RWPE1 (cell line): ENCODE data around the gene DROSHA.

ENCODE experiments used
- CTCF ChIA-PET: fragments of 350-600 bp; sonication (Branson Sonifier 250); formaldehyde crosslinking; extraction: SDS; loops from one replicate; lab custom pipeline; 2021; lab: Yijun Ruan, JAX
- POLR2A ChIA-PET: fragments of 400-600 bp; formaldehyde crosslinking; extraction: SDS; loops from one replicate; lab custom pipeline; 2020; ENCODE audit warnings: antibody characterized with exemption; ENCODE audit not compliant: low non-redundant PET; lab: Yijun Ruan, JAX
- DNase-seq: peaks from one replicate; pipeline ENCODE4 v3.0.0; 2012; ENCODE audit warnings: low spot score
- H3K27ac ChIP-seq: fragments of 450-650 bp; 2 replicates; pipeline ENCODE4 v1.5.1; 2017
- TF ChIP-seq, protein P1 (sequence below): fragments of 450-650 bp; conservative IDR thresholded peaks from 2 replicates; pipeline ENCODE4 v1.5.1; 2017; ENCODE audit warnings: low read depth, mild to moderate bottlenecking

DROSHA gene

GRCh38 chr5:31413030-31413812 lies 118.7 kb downstream of the DROSHA start:
- TF ChIP-seq, protein P1, sequence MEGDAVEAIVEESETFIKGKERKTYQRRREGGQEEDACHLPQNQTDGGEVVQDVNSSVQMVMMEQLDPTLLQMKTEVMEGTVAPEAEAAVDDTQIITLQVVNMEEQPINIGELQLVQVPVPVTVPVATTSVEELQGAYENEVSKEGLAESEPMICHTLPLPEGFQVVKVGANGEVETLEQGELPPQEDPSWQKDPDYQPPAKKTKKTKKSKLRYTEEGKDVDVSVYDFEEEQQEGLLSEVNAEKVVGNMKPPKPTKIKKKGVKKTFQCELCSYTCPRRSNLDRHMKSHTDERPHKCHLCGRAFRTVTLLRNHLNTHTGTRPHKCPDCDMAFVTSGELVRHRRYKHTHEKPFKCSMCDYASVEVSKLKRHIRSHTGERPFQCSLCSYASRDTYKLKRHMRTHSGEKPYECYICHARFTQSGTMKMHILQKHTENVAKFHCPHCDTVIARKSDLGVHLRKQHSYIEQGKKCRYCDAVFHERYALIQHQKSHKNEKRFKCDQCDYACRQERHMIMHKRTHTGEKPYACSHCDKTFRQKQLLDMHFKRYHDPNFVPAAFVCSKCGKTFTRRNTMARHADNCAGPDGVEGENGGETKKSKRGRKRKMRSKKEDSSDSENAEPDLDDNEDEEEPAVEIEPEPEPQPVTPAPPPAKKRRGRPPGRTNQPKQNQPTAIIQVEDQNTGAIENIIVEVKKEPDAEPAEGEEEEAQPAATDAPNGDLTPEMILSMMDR: no peak
- POLR2A ChIA-PET: no interaction called here
- CTCF ChIA-PET: interaction anchor here (0.9 kb wide), 1 partner anchor 122 kb away, joined by 3 read pairs; no protein-coding TSS in a partner anchor
- peak overlapping the region; percentile 68 for H3K27ac ChIP-seq
- DNase-seq: peak; percentile 29

- no peak for DNase-seq
- CTCF ChIA-PET: interaction anchor here (0.6 kb wide), 1 partner anchor 94 kb away, joined by 3 read pairs; no protein-coding TSS in a partner anchor
- H3K27ac ChIP-seq: no peak overlapping the region
- TF ChIP-seq, protein P1: no peak
- POLR2A ChIA-PET: no interaction called here
These were observed 119.6 kb downstream of the DROSHA start for GRCh38 chr5:31412324-31412723.

DNA sequence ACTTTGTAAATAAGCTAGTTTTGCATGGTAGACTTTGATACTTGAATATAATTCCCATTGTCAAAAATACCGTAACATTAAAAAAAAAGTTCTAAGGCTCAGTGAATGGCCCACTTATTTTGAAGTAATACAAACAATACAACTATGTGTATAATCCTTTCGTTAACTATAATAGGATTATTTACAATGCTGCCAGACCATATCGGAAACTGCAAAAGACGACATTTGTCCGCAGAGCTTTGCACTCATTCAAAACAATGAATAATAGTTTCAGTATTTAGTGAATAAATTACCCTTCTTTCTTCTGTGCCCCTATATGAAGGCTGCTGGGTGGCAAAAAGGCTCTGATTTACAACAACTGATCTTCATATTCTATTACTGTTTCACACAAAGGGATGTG lies 121.8 kb downstream of the DROSHA start:
- H3K27ac ChIP-seq: no peak overlapping the region
- no peak for DNase-seq
- ChIA-PET POLR2A (no interaction called here), CTCF (no interaction called here)
- TF ChIP-seq, protein P1: no peak

DNA sequence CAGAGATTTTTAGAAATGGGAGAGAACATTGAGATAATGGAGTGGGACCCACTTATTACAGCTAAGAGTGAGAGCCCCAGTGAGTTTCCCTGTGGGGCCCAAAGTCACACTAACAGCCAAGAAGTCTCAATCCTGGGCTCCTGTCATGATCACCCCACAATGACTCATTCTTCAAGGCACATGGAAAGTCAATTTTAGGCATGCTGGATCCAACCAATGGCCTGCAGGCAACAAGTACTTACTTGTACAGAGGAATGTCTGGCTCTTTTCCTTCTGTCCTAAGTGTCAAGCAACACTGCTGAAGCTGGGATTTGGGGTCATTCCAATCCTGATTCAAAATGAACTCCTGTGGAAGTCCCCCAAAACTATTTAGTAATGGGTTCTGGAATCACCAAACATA lies 123.1 kb downstream of the DROSHA start:
- TF ChIP-seq, protein P1: no peak
- POLR2A ChIA-PET: interaction anchor here (0.6 kb wide), 1 partner anchor 11 kb away, joined by 3 read pairs; no protein-coding TSS in a partner anchor
- CTCF ChIA-PET: interaction anchor here (0.8 kb wide), 1 partner anchor 117 kb away, joined by 3 read pairs; no protein-coding TSS in a partner anchor
- H3K27ac ChIP-seq: no peak overlapping the region; the same call in 1 of the 2 replicates
- peak; percentile 84 for DNase-seq

DNA sequence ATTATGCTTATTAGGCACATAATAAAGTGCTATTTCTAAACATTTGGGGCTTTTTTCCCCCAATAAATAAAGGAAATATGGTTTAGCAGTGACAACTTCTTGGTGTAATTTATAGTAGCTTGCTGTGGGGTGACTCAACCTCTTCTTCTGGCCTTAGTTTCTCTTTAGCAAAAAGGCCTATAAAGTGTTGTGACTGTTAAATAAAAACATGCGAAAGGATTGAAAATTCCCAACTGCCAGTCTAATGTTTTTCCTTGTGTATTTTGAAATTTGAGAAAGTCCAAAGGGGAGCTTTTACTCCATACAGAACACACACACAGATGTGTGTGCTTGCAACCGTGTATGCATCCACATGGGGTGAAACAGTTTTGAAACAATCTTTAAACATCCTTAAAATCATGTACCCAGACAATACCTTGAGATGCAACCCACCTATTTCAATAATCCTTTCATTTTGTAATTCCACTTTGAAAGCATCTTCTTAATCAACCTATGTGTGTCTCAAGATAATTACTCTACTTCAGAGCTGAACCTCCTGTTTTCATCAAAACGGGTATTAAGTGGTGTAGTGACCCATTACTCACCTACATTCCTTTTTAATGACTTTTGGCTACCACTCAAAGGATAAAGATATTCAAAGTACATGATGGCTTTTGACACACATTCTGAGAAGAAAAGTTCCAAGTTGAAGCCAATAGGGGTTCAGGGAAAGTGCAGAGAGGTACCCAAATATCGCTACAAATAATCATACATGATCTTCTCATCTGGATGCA lies 123.8 kb downstream of the DROSHA start:
- TF ChIP-seq, protein P1: no peak
- peak; percentile 62 for DNase-seq
- ChIA-PET POLR2A (no interaction called here), CTCF (interaction anchor here (0.7 kb wide), 1 partner anchor 22 kb away, joined by 3 read pairs; no protein-coding TSS in a partner anchor)
- H3K27ac ChIP-seq: no peak overlapping the region

GRCh38 chr5:31404325-31404724 lies 127.6 kb downstream of the DROSHA start:
- POLR2A ChIA-PET: no interaction called here
- TF ChIP-seq, protein P1: no peak
- DNase-seq: no peak
- H3K27ac ChIP-seq: no peak overlapping the region
- CTCF ChIA-PET: no interaction called here
